Glutamatergic neuron (in vitro differentiated cells): ENCODE results near the gene RSPH3. TPM values are rescaled to one million over a fixed set of nuclear protein-coding genes. Genes with fewer than 3 reads are reported as not detected.

Source experiments
- DNase-seq: peaks from one replicate; pipeline ENCODE4 v3.0.0; 2022
- H3K27ac Mint-ChIP-seq: one replicate; pipeline ENCODE4 v1.8.0; 2020; ENCODE audit warnings: mild to moderate bottlenecking, mixed read lengths, inconsistent platforms; ENCODE audit not compliant: unreplicated experiment
- H3K27me3 Mint-ChIP-seq: one replicate; pipeline ENCODE4 v1.8.0; 2020; ENCODE audit warnings: mild to moderate bottlenecking, moderate library complexity, mixed read lengths, inconsistent platforms; ENCODE audit not compliant: unreplicated experiment
- H3K36me3 Mint-ChIP-seq: one replicate; pipeline ENCODE4 v1.8.0; 2020; ENCODE audit warnings: mild to moderate bottlenecking, mixed read lengths, inconsistent platforms; ENCODE audit not compliant: unreplicated experiment
- H3K4me1 Mint-ChIP-seq: one replicate; pipeline ENCODE4 v1.8.0; 2020; ENCODE audit warnings: mild to moderate bottlenecking, low read depth, mixed read lengths, inconsistent platforms; ENCODE audit not compliant: unreplicated experiment
- H3K4me3 Mint-ChIP-seq: one replicate; pipeline ENCODE4 v1.8.0; 2020; ENCODE audit warnings: mild to moderate bottlenecking, mixed read lengths, inconsistent platforms; ENCODE audit not compliant: unreplicated experiment
- H3K9me3 Mint-ChIP-seq: one replicate; pipeline ENCODE4 v1.8.0; 2020; ENCODE audit warnings: mild to moderate bottlenecking, moderate library complexity, mixed read lengths, inconsistent platforms; ENCODE audit not compliant: unreplicated experiment
- total RNA-seq: library from RNA; stranded (reverse); fragmentation: NEBNext Ultra II Directional; extraction: Animal tissue kit (Norgen Biotek cat#: 25700); gene quantifications from one replicate; pipeline ENCODE4 v1.2.1, GENCODE V29; 2021; ENCODE audit not compliant: unreplicated experiment
- TF ChIP-seq, protein P1 (sequence below): fragments of 200-600 bp; sonication (generic); IDR thresholded peaks from one replicate; pipeline ENCODE4 v1.5.0; 2021; ENCODE audit not compliant: partially characterized antibody, unreplicated experiment

Gene RSPH3
- total RNA-seq, 1 donor from 2014 or later, result 4.6 TPM

DNA sequence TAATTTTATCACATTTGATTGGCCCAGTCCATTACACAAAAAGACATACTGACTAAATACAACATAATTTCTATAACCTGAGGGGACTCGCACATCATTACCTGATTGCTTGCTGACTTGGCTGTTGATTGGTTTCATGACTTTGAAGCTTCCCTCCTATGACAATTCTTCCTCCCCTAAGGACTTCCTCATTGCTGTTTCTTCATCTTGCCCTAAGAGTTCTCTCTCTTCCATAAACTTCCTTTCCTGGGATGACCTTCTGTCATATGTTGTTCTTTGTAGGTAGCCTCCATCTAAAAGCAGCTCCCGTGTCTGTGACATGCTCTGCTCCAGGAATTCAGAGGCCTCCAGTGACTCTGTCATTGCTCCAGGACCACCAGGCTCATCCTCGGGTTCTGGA is 22.6 kb downstream of the RSPH3 start:
- Mint-ChIP-seq H3K9me3 (no peaks in the 10 kb centered on the region), H3K4me3 (no peak overlapping the region), H3K27ac (no peak overlapping the region), H3K4me1 (no peaks in the 10 kb centered on the region), H3K27me3 (no peaks in the 10 kb centered on the region), H3K36me3 (peaks cover 7% of the 10 kb centered on the region)
- TF ChIP-seq, protein P1, sequence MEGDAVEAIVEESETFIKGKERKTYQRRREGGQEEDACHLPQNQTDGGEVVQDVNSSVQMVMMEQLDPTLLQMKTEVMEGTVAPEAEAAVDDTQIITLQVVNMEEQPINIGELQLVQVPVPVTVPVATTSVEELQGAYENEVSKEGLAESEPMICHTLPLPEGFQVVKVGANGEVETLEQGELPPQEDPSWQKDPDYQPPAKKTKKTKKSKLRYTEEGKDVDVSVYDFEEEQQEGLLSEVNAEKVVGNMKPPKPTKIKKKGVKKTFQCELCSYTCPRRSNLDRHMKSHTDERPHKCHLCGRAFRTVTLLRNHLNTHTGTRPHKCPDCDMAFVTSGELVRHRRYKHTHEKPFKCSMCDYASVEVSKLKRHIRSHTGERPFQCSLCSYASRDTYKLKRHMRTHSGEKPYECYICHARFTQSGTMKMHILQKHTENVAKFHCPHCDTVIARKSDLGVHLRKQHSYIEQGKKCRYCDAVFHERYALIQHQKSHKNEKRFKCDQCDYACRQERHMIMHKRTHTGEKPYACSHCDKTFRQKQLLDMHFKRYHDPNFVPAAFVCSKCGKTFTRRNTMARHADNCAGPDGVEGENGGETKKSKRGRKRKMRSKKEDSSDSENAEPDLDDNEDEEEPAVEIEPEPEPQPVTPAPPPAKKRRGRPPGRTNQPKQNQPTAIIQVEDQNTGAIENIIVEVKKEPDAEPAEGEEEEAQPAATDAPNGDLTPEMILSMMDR, result no peak
- DNase-seq, result no peak

DNA sequence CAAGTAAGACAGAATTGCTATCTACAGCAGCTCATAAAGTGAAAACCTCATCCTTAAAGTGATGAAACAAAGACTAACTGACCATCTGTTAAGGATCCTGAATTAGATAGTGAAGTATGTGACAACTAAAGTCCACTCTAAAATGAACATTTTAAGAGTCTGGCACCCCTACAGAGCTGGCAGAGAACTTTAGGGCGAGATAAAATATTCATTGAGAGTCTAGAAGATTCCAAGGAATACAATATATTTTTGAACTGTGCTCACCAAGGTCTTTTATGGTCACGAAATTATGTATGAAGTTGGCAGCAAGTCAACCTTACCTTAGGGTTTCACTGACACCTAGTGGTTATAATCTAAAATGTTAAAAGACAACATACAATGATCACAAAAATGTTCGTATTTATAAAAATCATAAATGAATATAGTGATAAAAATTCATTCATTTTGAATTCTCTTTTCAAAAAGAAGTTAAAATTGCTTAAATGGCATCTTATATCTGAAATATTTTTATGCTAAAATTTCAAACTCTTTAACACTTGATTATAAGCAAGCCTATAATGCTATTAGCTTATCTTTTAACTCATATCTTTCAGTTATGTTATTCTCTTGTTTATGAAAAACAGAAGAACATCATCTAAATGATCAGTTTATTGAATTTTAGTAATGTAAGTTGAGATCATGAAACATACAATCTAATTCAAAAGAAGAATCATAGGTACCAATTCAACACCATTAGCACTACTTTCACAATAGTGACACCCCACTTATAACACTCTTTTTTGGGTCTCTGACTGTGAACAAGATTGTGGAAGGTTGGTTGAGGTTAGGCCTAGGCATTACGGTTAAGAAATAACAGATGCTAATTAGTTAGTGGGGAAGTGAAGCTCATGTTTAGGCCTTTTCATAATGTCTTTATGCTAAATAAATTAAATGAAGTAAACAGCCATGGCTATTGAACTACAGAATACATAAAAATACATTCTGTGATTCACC is 27.5 kb downstream of the RSPH3 start:
- H3K36me3 Mint-ChIP-seq, result peaks cover 15% of the 10 kb centered on the region
- TF ChIP-seq, protein P1, result peak; percentile 80
- no peaks in the 10 kb centered on the region for H3K27me3 Mint-ChIP-seq
- H3K9me3 Mint-ChIP-seq, result peaks cover 2% of the 10 kb centered on the region
- peaks cover 12% of the 10 kb centered on the region for H3K4me1 Mint-ChIP-seq
- no peak for DNase-seq
- no peak overlapping the region for H3K4me3 Mint-ChIP-seq
- H3K27ac Mint-ChIP-seq, result peak overlapping the region; percentile 91

DNA sequence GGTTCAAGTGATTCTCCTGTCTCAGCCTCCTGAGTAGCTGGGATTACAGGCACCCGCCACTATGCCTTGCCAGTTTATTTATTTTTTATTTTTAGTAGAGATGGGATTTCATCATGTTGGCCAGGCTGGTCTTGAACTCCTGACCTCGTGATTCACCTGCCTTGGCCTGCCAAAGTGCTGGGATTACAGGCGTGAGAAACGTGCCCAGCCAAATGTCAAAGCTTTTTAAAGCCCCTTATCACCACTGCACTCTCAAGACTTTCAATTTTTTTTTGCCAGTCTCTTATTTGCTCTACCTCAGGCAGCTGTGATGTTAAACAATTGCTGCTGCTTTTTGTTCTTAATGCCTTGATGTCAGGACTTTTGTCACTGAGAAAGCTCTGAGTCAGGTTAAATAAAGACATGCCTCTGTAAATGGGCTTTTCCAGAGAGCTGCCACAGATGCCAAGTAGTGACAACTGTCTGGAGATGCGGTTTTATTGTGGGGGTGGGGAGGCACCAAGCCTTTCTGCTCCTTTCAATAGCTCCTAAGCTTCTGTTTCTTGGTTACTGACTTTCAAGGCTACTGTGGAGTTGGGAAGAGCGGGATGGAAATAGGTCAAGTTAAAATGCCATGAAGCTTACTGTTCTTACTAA is 29.2 kb downstream of the RSPH3 start:
- peak overlapping the region; percentile 47 for H3K4me3 Mint-ChIP-seq
- peaks cover 19% of the 10 kb centered on the region for H3K36me3 Mint-ChIP-seq
- TF ChIP-seq, protein P1, result no peak
- peaks cover 2% of the 10 kb centered on the region for H3K9me3 Mint-ChIP-seq
- H3K4me1 Mint-ChIP-seq, result peaks cover 12% of the 10 kb centered on the region
- DNase-seq, result no peak
- H3K27me3 Mint-ChIP-seq, result no peaks in the 10 kb centered on the region
- peak overlapping the region; percentile 91 for H3K27ac Mint-ChIP-seq

DNA sequence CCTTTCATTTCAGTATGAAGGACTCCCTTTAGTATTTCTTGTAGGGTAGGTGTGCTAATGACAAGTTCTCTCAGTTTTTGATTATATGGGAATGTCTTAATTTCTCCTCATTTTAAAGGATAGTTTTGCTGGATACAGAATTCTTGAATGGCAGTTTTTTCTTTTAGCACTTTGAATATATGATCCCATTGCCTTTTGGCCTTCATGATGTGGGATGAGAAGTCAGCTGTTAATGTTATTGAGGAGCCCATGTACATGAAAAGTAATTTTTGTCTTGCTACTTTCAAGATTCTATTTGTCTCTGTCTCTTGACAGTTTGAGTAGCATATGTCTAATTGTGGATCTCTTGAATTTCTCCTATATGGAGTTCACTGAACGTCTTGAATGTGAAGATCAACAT is 30.9 kb downstream of the RSPH3 start:
- Mint-ChIP-seq H3K4me3 (no peak overlapping the region), H3K9me3 (peaks cover 2% of the 10 kb centered on the region), H3K27me3 (no peaks in the 10 kb centered on the region), H3K36me3 (peaks cover 19% of the 10 kb centered on the region), H3K27ac (no peak overlapping the region), H3K4me1 (peaks cover 12% of the 10 kb centered on the region)
- TF ChIP-seq, protein P1, result no peak
- no peak for DNase-seq
